A549 (cell line): Measurements from ENCODE around the gene FADS3. TPM values are rescaled to one million over a fixed set of nuclear protein-coding genes. Genes with fewer than 3 reads are reported as not detected.

Source experiments
- ATAC-seq, 2 experiments: fragments of 200-7000 bp in 1 of 2; fragments of >200 bp in 1 of 2; cut with Nextera tagmentation in 1 of 2; cut with Tn5 transposase in 1 of 2; 3 replicates each; pipeline versions ENCODE4 v1.8.0 to v1.9.1; 2018 to 2020; ENCODE audit warnings: mild to moderate bottlenecking in 1 of 2, moderate library complexity in 1 of 2
- CTCF ChIA-PET: fragments of 300-600 bp; sonication (Branson Sonifier 250); formaldehyde crosslinking; extraction: SDS; loops from one replicate; lab custom pipeline; 2021; ENCODE audit warnings: antibody characterized with exemption, inconsistent platforms; lab: Yijun Ruan, JAX
- POLR2A ChIA-PET: fragments of 350-600 bp; formaldehyde crosslinking; extraction: SDS; loops from one replicate; lab custom pipeline; 2021; ENCODE audit warnings: antibody characterized with exemption, inconsistent platforms; lab: Yijun Ruan, JAX
- DNase-seq, 2 experiments: peaks; one replicate each; pipeline versions ENCODE4 v3.0.0 to v3.0.0-alpha.2; 2011 to 2016; ENCODE audit warnings: low read depth in 1 of 2, low spot score in 1 of 2
- FAIRE-seq: peaks from 2 replicates; lab custom pipeline; 2011; peaks lifted over from hg19 to GRCh38; lab: Jason Lieb, UNC
- H3K27ac ChIP-seq, 2 experiments: fragments of >200 bp; sonication (Bioruptor Twin); formaldehyde crosslinking; 3 replicates each; pipeline ENCODE4 v1.5.1; 2016 to 2017
- H3K4me1 ChIP-seq: fragments of >200 bp; sonication (Bioruptor Twin); formaldehyde crosslinking; 3 replicates; pipeline ENCODE4 v1.6.1; 2016
- H3K4me2 ChIP-seq: fragments of >200 bp; sonication (Bioruptor Twin); formaldehyde crosslinking; 3 replicates; pipeline ENCODE4 v1.6.1; 2016
- H3K4me3 ChIP-seq: fragments of >200 bp; sonication (Bioruptor Twin); formaldehyde crosslinking; 3 replicates; pipeline ENCODE4 v1.5.1; 2016
- H3K9me3 ChIP-seq: fragments of >200 bp; sonication (Bioruptor Twin); formaldehyde crosslinking; 3 replicates; pipeline ENCODE4 v1.6.1; 2016
- BCL3 ChIP-seq: fragments of >200 bp; sonication (Bioruptor Twin); formaldehyde crosslinking; IDR thresholded peaks from 3 replicates; pipeline ENCODE4 v1.6.1; 2016
- CBX2 ChIP-seq: fragments of 200-600 bp; sonication (generic); IDR thresholded peaks from 2 replicates; pipeline ENCODE4 v1.6.1; 2016; ENCODE audit warnings: low read depth, mild to moderate bottlenecking, borderline replicate concordance
- CEBPB ChIP-seq, 2 experiments: fragments of >200 bp in 1 of 2; sonication (Bioruptor Twin) in 1 of 2; formaldehyde crosslinking in 1 of 2; IDR thresholded peaks; 2 replicates each; pipeline ENCODE4 v1.6.1; 2012 to 2016
- CHD2 ChIP-seq: fragments of 150-350 bp; IDR thresholded peaks from 2 replicates; pipeline ENCODE4 v1.6.1; 2014; ENCODE audit warnings: low read length; ENCODE audit not compliant: partially characterized antibody
- CTCF ChIP-seq: fragments of >200 bp; sonication (Bioruptor Twin); formaldehyde crosslinking; IDR thresholded peaks from 3 replicates; pipeline ENCODE4 v1.5.1; 2016
- ESRRA ChIP-seq: fragments of 150-350 bp; IDR thresholded peaks from 2 replicates; pipeline ENCODE4 v1.6.1; 2014; ENCODE audit warnings: mild to moderate bottlenecking, low read length, borderline replicate concordance
- FOSB ChIP-seq: fragments of 250-450 bp; sonication (Bioruptor Pico); IDR thresholded peaks from 2 replicates; pipeline ENCODE4 v1.5.0; 2020; ENCODE audit warnings: mild to moderate bottlenecking, moderate library complexity
- FOSL2 ChIP-seq, 2 experiments: fragments of 450-650 bp in 1 of 2; fragments of >200 bp in 1 of 2; sonication (Bioruptor Twin) in 1 of 2; formaldehyde crosslinking; IDR thresholded peaks; 2 replicates each; pipeline versions ENCODE4 v1.5.0 to v1.6.1; 2016 to 2020; ENCODE audit warnings: mild to moderate bottlenecking in 1 of 2, moderate library complexity in 1 of 2
- GATA3 ChIP-seq: IDR thresholded peaks from 2 replicates; pipeline ENCODE4 v1.6.1; 2012; ENCODE audit warnings: borderline replicate concordance
- HDAC2 ChIP-seq: fragments of 200-600 bp; sonication (generic); IDR thresholded peaks from 2 replicates; pipeline ENCODE4 v1.6.1; 2016
- HOXB13 ChIP-seq: fragments of 250-450 bp; sonication (Bioruptor Pico); IDR thresholded peaks from 2 replicates; pipeline ENCODE4 v1.5.0; 2020; ENCODE audit warnings: low read depth, mild to moderate bottlenecking, moderate library complexity
- JUN ChIP-seq, 2 experiments: fragments of >200 bp; sonication (Bioruptor Twin); formaldehyde crosslinking; IDR thresholded peaks; 2 replicates in 1 of 2; 3 replicates in 1 of 2; pipeline ENCODE4 v1.6.1; 2016 to 2017
- KDM1A ChIP-seq: fragments of 200-600 bp; sonication (generic); IDR thresholded peaks from 2 replicates; pipeline ENCODE4 v1.6.1; 2016; ENCODE audit warnings: low read depth, mild to moderate bottlenecking
- MYC ChIP-seq: IDR thresholded peaks from 2 replicates; pipeline ENCODE4 v1.6.1; 2012; ENCODE audit warnings: mild to moderate bottlenecking, inconsistent platforms, low read length, improper control_type of control experiment, borderline replicate concordance
- NPAS2 ChIP-seq: fragments of 250-450 bp; sonication (Bioruptor Pico); IDR thresholded peaks from 2 replicates; pipeline ENCODE4 v1.8.0; 2022; ENCODE audit warnings: mild to moderate bottlenecking, moderate library complexity, borderline replicate concordance
- PHF8 ChIP-seq: fragments of 200-600 bp; sonication (generic); IDR thresholded peaks from 2 replicates; pipeline ENCODE4 v1.6.1; 2016; ENCODE audit warnings: low read depth, mild to moderate bottlenecking, antibody characterized with exemption, moderate library complexity, borderline replicate concordance
- RAD21 ChIP-seq, 2 experiments: fragments of >200 bp in 1 of 2; sonication (Bioruptor Twin) in 1 of 2; formaldehyde crosslinking in 1 of 2; IDR thresholded peaks in 1 of 2; conservative IDR thresholded peaks in 1 of 2; 2 replicates in 1 of 2; 3 replicates in 1 of 2; pipeline ENCODE4 v1.6.1; 2012 to 2018; ENCODE audit warnings: inconsistent platforms in 1 of 2
- RARB ChIP-seq: fragments of 250-450 bp; sonication (Bioruptor Pico); IDR thresholded peaks from 2 replicates; pipeline ENCODE4 v1.8.0; 2021; ENCODE audit warnings: mild to moderate bottlenecking, moderate library complexity
- REST ChIP-seq: fragments of 200-600 bp; sonication (generic); IDR thresholded peaks from 2 replicates; pipeline ENCODE4 v1.6.1; 2016; ENCODE audit warnings: antibody characterized with exemption, mild to moderate bottlenecking, moderate library complexity
- RFX5 ChIP-seq: fragments of 450-650 bp; IDR thresholded peaks from 2 replicates; pipeline ENCODE4 v1.7.1; 2014; ENCODE audit warnings: antibody characterized with exemption, mild to moderate bottlenecking, moderate library complexity
- WGBS: methylation state at CpG from one replicate; pipeline ENCODE4 v1.1.6; 2017; ENCODE audit errors: missing lambda C conversion rate; 5-methylcytosine and 5-hydroxymethylcytosine counted together
- polyA plus RNA-seq, 4 experiments: library from polyadenylated mRNA; depleted of rRNA in 3 of 4; stranded (reverse); fragments of >200 nt; fragmentation: RNase III in 1 of 4; extraction: RNeasy Plus Mini Kit Qiagen cat#74134 plus additional on column Dnase treatment in 1 of 4; gene quantifications; 2 replicates in 3 of 4; 3 replicates in 1 of 4; pipeline ENCODE4 v1.2.3, GENCODE V29; 2011 to 2017
- TF ChIP-seq, protein P1 (sequence below): IDR thresholded peaks from 2 replicates; pipeline ENCODE4 v1.6.1; 2012
- TF ChIP-seq, protein P2 (sequence below): fragments of >200 bp; sonication (Bioruptor Twin); formaldehyde crosslinking; IDR thresholded peaks from 2 replicates; pipeline ENCODE4 v1.6.1; 2016

FADS3 gene
- polyA plus RNA-seq, 2 of the 4 experiments (the other 2 are of a cell fraction), result 17.5 to 36.3 TPM

DNA sequence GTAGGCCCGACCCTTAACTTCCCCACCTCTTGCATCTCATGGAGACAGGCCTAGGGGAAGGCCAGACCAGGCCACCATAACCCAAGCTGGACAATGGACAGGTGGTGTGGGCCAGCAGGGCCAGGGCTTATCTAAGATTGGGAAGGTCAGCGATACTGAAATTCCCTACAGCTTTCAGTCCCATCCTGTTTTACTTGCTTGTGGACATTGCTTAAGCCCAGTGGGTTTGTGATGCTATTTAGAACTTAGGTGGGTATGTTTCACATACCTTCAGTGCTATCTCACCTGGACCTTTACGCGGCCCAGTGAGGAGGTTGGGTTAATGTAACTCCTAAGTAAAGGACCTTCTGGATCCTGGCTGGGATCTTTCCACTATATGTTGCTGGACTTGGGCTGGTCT lies 61.5 kb downstream of the FADS3 start:
- Histone ChIP-seq H3K4me3 (peak overlapping the region; percentile 100), H3K9me3 (no peaks in the 10 kb centered on the region), H3K4me2 (peak overlapping the region; percentile 100)
- no peak for FAIRE-seq
- CTCF ChIA-PET, result interaction anchor here (1.1 to 5.6 kb wide), 10 partner anchors 11 to 493 kb away, joined by 3 to 51 read pairs (median 12); partner anchors contain the start of gene FADS1
- no peak for ATAC-seq
- TF ChIP-seq GATA3 (no peak), RARB (CRISPR knock-in tag) (no peak), CEBPB (IDR thresholded peaks at IDR 0.05) (no peak), FOSL2 (IDR thresholded peaks at IDR 0.05) (no peak), FOSL2 (CRISPR knock-in tag; IDR thresholded peaks at IDR 0.05) (no peak), HOXB13 (CRISPR knock-in tag) (no peak), CBX2 (no peak), RFX5 (no peak), PHF8 (no peak), MYC (no peak), HDAC2 (no peak), BCL3 (no peak), NPAS2 (CRISPR knock-in tag) (no peak), CHD2 (no peak), KDM1A (no peak), ESRRA (no peak)
- TF ChIP-seq, protein P1, sequence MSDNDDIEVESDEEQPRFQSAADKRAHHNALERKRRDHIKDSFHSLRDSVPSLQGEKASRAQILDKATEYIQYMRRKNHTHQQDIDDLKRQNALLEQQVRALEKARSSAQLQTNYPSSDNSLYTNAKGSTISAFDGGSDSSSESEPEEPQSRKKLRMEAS, result no peak
- TF ChIP-seq, all 56 proteins: peak for 0
- Histone ChIP-seq H3K4me1 (peaks cover 61% of the 10 kb centered on the region), H3K27ac (peak overlapping the region; percentile 96 to 100)
- 75% methylated on average over 4 of the region's 4 CpGs for WGBS
- POLR2A ChIA-PET, result interaction anchor here (3.7 kb wide), 1 partner anchor 13 kb away, joined by 71 read pairs; the partner anchor contains the start of gene FADS1
- no peak for DNase-seq

DNA sequence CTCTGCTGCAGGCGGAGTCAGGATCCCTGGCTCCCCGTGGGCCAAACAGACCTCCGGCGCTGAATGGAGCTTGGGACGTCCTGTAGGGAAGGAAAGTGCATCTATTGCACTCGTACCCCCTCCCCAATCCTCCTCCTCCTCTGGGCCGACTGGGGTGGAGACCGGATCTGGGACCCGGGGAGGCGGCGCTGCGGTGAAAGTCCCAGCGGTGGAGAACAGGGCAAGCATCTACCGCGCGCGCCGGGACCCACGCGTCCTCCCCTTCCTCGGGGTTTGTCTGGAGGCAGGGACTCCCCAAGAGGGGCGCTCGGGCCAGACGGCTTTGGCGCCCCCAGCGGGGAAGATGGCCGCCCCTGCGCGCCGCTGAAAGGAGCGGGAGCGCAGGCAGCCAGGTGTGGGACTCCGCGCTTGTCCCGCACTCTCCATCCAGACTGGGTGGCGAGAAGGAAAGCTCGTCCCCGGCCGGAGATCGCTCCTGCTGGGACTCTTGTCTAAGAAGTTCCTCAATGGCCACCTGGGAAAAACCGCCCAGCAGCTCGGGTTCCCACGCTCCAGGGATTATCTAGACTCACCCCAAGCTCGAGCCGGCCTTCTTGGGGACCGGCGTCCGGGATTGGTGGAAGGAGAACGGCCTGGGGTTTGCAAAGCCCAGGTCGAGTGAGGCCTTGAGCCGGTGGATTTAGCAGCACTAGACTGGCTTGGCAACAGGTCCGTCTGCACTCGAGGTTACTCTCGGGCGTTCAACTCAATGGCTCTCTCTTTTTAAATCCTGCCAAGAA lies 62.5 kb downstream of the FADS3 start:
- ChIA-PET CTCF (interaction anchor here (0.6 to 5.6 kb wide), 22 partner anchors 9 to 494 kb away, joined by 3 to 51 read pairs (median 4); partner anchors contain the start of genes FADS1 and FADS3), POLR2A (interaction anchor here (0.6 to 3.7 kb wide), 3 partner anchors 12 to 41 kb away, joined by 4 to 71 read pairs (median 5); partner anchors contain the start of gene FADS1)
- peaks cover 51% of the 10 kb centered on the region for H3K4me1 ChIP-seq
- no peaks in the 10 kb centered on the region for H3K9me3 ChIP-seq
- peak overlapping the region; percentile 100 for H3K4me2 ChIP-seq
- peak; percentile 54 to 73 for ATAC-seq
- H3K4me3 ChIP-seq, result peak overlapping the region; percentile 100
- peak overlapping the region; percentile 96 to 100 for H3K27ac ChIP-seq
- WGBS, result under 1% methylated on average over 43 of the region's 55 CpGs
- FAIRE-seq, result no peak
- no peak for TF ChIP-seq REST
- no peak for TF ChIP-seq KDM1A
- TF ChIP-seq FOSB (CRISPR knock-in tag), result no peak
- peak; percentile 55 for TF ChIP-seq CTCF
- TF ChIP-seq RAD21 (conservative IDR thresholded peaks at IDR 0.05 in 1 of 2, IDR thresholded peaks at IDR 0.05 in 1 of 2), result peak; percentile 13 to 26; a peak in 2 of 5 replicates
- TF ChIP-seq, protein P1, result peak; percentile 55
- peak in 1 of 2 experiments; percentile 19; a peak in 1 of 5 replicates for TF ChIP-seq JUN (IDR thresholded peaks at IDR 0.05)
- TF ChIP-seq, protein P2, sequence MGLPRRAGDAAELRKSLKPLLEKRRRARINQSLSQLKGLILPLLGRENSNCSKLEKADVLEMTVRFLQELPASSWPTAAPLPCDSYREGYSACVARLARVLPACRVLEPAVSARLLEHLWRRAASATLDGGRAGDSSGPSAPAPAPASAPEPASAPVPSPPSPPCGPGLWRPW, result no peak
- no peak for TF ChIP-seq CBX2
- TF ChIP-seq BCL3, result 0 out of 3 replicates have a peak, but pooled peaks have one; percentile 15
- TF ChIP-seq HDAC2, result no peak
- peak; percentile 42 to 75 for DNase-seq
